ENCODE results near the gene SLAMF6.

DNA sequence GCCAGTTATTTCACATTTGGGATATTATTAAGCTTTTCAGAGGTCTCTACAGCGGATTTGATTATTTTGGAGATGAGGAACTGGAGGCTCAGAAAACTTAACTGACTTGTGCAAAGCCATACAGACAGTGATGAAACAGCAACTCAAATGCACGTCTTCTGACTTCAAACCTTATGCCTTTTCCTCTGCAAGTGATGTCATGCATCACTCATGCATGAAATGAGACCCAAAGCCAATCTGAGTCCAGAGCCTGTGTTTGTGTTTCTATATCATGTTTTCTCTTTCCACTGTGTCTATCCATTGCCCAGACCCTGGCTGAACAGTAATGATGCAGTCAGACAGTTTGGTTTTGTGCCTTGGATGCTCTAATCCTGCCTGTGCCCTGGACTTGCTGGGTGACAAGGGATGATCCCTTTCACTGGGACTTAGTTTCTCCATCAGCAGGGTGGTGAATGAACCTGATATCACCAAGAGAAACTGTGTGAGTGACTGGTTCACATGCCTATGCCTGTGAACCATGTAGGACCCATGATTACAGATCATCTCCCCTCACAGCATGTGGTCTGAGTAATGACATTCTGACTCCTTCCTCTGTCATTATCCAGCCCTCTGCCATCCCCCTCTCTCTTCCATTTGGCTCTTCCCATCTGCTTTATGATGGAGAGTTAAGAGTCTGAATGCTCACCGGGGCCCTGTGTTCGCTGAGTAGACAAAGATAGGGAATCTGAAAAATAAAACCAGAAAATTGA lies 33.4 kb downstream of the SLAMF6 start:
- TF ChIP-seq, protein P1, sequence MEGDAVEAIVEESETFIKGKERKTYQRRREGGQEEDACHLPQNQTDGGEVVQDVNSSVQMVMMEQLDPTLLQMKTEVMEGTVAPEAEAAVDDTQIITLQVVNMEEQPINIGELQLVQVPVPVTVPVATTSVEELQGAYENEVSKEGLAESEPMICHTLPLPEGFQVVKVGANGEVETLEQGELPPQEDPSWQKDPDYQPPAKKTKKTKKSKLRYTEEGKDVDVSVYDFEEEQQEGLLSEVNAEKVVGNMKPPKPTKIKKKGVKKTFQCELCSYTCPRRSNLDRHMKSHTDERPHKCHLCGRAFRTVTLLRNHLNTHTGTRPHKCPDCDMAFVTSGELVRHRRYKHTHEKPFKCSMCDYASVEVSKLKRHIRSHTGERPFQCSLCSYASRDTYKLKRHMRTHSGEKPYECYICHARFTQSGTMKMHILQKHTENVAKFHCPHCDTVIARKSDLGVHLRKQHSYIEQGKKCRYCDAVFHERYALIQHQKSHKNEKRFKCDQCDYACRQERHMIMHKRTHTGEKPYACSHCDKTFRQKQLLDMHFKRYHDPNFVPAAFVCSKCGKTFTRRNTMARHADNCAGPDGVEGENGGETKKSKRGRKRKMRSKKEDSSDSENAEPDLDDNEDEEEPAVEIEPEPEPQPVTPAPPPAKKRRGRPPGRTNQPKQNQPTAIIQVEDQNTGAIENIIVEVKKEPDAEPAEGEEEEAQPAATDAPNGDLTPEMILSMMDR (IDR thresholded peaks at IDR 0.05) = no peak
- no peak for TF ChIP-seq POLR2A (IDR thresholded peaks at IDR 0.05)
